Erythroblast (primary cell): ENCODE measurements around the gene FAM110D.

Experiments used
- GATA1 ChIP-seq: IDR thresholded peaks from 2 replicates; pipeline ENCODE4 v1.6.1; 2011; ENCODE audit warnings: low read depth, mild to moderate bottlenecking, control low read depth, low read length, moderate library complexity
- POLR2A ChIP-seq: IDR thresholded peaks from 2 replicates; pipeline ENCODE4 v1.6.1; 2011; ENCODE audit warnings: mild to moderate bottlenecking, low read length

DNA sequence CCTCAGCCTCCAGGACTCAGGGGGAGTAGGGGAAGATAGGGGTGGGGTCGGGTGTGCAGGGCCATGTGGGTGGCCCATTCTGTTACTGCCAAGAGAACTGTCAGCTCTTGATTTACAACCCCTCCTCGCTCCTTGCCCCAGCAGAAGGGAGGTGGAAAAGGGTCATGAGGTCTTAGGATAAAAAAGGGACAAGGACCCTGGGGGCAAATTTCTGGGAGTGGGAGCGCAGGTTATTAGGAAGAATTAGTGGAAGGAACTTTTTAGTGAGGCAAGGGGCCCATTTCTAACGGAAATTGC, 812 bp downstream of the FAM110D start:
- TF ChIP-seq POLR2A (no peak), GATA1 (no peak)
